GM13976 (cell line): ENCODE data around the gene SLAIN2.

ENCODE experiments used
- DNase-seq: peaks from one replicate; pipeline ENCODE4 v3.0.0; 2012; ENCODE audit warnings: low spot score
- in situ Hi-C: fragments of 300-500 bp; cut with MboI; formaldehyde crosslinking; loops from one replicate; pipeline ENCODE4 v1.12.0; 2022; ENCODE audit warnings: low sequenced_read_pairs, mixed read lengths, inconsistent platforms; ENCODE audit not compliant: unreplicated experiment
- TF ChIP-seq, protein P1 (sequence below): IDR thresholded peaks from 2 replicates; pipeline ENCODE4 v1.5.1; 2012; ENCODE audit warnings: borderline replicate concordance, mild to moderate bottlenecking; ENCODE audit not compliant: insufficient read depth; ENCODE audit errors: extremely low read depth, missing control alignments, control extremely low read depth

Gene SLAIN2

DNA sequence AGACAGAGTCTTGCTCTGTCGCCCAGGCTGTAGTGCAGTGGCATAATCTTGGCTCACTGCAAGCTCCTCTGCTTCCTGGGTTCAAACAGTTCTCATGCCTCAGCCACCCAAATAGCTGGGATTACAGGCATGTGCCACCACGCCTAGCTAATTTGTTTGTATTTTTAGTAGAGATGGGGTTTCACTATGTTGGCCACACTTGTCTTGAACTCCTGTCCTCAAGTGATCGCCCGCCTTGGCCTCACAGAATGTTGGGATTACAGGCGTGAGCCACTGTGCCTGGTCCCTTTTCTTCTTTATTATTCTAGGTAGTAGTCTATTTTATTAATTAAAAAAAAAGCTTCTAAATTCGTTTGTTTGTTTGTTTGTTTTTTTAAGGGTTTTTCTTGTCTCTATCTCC lies 59.1 kb downstream of the SLAIN2 start:
- in situ Hi-C loops: no loop called here
- TF ChIP-seq, protein P1, sequence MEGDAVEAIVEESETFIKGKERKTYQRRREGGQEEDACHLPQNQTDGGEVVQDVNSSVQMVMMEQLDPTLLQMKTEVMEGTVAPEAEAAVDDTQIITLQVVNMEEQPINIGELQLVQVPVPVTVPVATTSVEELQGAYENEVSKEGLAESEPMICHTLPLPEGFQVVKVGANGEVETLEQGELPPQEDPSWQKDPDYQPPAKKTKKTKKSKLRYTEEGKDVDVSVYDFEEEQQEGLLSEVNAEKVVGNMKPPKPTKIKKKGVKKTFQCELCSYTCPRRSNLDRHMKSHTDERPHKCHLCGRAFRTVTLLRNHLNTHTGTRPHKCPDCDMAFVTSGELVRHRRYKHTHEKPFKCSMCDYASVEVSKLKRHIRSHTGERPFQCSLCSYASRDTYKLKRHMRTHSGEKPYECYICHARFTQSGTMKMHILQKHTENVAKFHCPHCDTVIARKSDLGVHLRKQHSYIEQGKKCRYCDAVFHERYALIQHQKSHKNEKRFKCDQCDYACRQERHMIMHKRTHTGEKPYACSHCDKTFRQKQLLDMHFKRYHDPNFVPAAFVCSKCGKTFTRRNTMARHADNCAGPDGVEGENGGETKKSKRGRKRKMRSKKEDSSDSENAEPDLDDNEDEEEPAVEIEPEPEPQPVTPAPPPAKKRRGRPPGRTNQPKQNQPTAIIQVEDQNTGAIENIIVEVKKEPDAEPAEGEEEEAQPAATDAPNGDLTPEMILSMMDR: no peak
- no peak for DNase-seq

- in situ Hi-C loops: no loop called here
- DNase-seq: no peak
- TF ChIP-seq, protein P1: no peak
Measured at GRCh38 chr4:48403358-48403757, 62.0 kb downstream of the SLAIN2 start.

GRCh38 chr4:48403779-48404178 lies 62.5 kb downstream of the SLAIN2 start:
- TF ChIP-seq, protein P1: no peak
- no peak for DNase-seq
- in situ Hi-C loops: no loop called here

DNA sequence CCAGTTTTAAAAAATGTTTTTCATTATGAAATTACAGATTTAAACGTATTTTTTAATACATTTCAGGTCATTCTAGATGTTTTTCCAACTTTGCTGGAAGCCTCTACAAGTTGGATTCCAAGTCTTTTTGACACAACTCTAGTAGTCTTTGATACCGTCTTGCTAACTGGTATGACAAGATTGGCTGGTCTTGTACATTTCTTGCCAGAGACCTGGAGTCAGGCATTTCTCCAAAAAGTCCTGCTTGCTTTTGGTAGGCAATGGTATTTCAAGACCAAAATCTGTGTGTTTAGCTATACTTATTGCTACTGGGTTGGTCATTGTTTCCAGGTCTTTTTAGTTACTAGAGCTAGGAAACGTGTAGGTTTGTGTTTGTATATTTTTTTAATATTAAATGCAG lies 64.6 kb downstream of the SLAIN2 start:
- in situ Hi-C loops: no loop called here
- TF ChIP-seq, protein P1: no peak
- DNase-seq: no peak

- no peak for DNase-seq
- TF ChIP-seq, protein P1: no peak
- in situ Hi-C loops: no loop called here
Measured at GRCh38 chr4:48409203-48409602, 67.9 kb downstream of the SLAIN2 start.

GRCh38 chr4:48410812-48411211 lies 69.5 kb downstream of the SLAIN2 start:
- no peak for DNase-seq
- TF ChIP-seq, protein P1: no peak
- in situ Hi-C loops: no loop called here

DNA sequence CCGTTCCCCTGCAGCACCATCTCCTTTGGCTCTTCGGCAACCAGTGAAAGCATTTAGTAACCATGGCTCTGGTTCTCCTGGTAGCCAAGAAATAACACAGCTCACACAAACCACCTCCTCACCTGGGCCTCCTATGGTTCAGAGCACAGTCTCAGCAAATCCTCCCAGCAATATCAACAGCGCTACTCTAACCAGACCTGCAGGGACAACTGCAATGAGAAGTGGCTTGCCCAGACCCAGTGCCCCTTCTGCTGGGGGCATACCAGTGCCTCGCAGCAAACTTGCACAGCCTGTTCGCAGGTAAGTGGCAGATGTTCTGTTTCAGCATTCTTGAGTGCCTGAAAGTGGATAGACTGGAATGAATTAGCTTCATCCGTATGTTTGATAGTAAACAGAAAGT lies 78.8 kb downstream of the SLAIN2 start:
- no peak for DNase-seq

More for the DNA sequence above, 78.8 kb downstream of the SLAIN2 start:
- in situ Hi-C loops: no loop called here
- TF ChIP-seq, protein P1: no peak
